Mesodermal cell (in vitro differentiated cells): ENCODE measurements around the gene SETD2. TPM values are rescaled to one million over a fixed set of nuclear protein-coding genes. Genes with fewer than 3 reads are reported as not detected.
"Not testable (repeated sequence)": the region's sequence is repeated elsewhere in the genome, so short reads cannot be mapped to it uniquely, and the experiment has no call there.

ENCODE experiments used
- H3K27ac ChIP-seq: 2 replicates; pipeline ENCODE4 v1.7.0; 2013; ENCODE audit warnings: mild to moderate bottlenecking, low read depth, low read length, moderate library complexity; ENCODE audit not compliant: severe bottlenecking
- H3K36me3 ChIP-seq: 2 replicates; pipeline ENCODE4 v1.7.1; 2013; ENCODE audit warnings: mild to moderate bottlenecking, low read length, moderate library complexity; ENCODE audit not compliant: control insufficient read depth, insufficient read depth
- H3K4me1 ChIP-seq: one replicate; pipeline ENCODE4 v1.7.1; 2013; ENCODE audit warnings: mild to moderate bottlenecking, low read length; ENCODE audit not compliant: insufficient read depth, control insufficient read depth, poor library complexity, severe bottlenecking
- H3K4me3 ChIP-seq: 2 replicates; pipeline ENCODE4 v1.7.0; 2013; ENCODE audit warnings: low read length, control low read depth, mild to moderate bottlenecking; ENCODE audit not compliant: insufficient read depth, poor library complexity, severe bottlenecking; ENCODE audit errors: extremely low read depth
- H3K9me3 ChIP-seq: 2 replicates; pipeline ENCODE4 v1.7.1; 2013; ENCODE audit warnings: mild to moderate bottlenecking, low read length, moderate library complexity; ENCODE audit not compliant: control insufficient read depth
- WGBS, 2 experiments: methylation state at CpG; one replicate each; pipeline ENCODE4 v1.1.5; 2013; ENCODE audit warnings: missing lambda C conversion rate in 2 of 2; ENCODE audit not compliant: insufficient coverage in 2 of 2; 5-methylcytosine and 5-hydroxymethylcytosine counted together
- polyA plus RNA-seq, 2 experiments: library from polyadenylated mRNA; stranded (reverse); fragments of 50-300 nt; gene quantifications; one replicate each; pipeline ENCODE4 v1.2.3, GENCODE V29; 2013

Gene SETD2, protein sequence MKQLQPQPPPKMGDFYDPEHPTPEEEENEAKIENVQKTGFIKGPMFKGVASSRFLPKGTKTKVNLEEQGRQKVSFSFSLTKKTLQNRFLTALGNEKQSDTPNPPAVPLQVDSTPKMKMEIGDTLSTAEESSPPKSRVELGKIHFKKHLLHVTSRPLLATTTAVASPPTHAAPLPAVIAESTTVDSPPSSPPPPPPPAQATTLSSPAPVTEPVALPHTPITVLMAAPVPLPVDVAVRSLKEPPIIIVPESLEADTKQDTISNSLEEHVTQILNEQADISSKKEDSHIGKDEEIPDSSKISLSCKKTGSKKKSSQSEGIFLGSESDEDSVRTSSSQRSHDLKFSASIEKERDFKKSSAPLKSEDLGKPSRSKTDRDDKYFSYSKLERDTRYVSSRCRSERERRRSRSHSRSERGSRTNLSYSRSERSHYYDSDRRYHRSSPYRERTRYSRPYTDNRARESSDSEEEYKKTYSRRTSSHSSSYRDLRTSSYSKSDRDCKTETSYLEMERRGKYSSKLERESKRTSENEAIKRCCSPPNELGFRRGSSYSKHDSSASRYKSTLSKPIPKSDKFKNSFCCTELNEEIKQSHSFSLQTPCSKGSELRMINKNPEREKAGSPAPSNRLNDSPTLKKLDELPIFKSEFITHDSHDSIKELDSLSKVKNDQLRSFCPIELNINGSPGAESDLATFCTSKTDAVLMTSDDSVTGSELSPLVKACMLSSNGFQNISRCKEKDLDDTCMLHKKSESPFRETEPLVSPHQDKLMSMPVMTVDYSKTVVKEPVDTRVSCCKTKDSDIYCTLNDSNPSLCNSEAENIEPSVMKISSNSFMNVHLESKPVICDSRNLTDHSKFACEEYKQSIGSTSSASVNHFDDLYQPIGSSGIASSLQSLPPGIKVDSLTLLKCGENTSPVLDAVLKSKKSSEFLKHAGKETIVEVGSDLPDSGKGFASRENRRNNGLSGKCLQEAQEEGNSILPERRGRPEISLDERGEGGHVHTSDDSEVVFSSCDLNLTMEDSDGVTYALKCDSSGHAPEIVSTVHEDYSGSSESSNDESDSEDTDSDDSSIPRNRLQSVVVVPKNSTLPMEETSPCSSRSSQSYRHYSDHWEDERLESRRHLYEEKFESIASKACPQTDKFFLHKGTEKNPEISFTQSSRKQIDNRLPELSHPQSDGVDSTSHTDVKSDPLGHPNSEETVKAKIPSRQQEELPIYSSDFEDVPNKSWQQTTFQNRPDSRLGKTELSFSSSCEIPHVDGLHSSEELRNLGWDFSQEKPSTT (N-terminal part only)
- polyA plus RNA-seq (2013, experiment 1 of 2), result 29.8 TPM
- 30.3 TPM for polyA plus RNA-seq (2013, experiment 2 of 2)

DNA sequence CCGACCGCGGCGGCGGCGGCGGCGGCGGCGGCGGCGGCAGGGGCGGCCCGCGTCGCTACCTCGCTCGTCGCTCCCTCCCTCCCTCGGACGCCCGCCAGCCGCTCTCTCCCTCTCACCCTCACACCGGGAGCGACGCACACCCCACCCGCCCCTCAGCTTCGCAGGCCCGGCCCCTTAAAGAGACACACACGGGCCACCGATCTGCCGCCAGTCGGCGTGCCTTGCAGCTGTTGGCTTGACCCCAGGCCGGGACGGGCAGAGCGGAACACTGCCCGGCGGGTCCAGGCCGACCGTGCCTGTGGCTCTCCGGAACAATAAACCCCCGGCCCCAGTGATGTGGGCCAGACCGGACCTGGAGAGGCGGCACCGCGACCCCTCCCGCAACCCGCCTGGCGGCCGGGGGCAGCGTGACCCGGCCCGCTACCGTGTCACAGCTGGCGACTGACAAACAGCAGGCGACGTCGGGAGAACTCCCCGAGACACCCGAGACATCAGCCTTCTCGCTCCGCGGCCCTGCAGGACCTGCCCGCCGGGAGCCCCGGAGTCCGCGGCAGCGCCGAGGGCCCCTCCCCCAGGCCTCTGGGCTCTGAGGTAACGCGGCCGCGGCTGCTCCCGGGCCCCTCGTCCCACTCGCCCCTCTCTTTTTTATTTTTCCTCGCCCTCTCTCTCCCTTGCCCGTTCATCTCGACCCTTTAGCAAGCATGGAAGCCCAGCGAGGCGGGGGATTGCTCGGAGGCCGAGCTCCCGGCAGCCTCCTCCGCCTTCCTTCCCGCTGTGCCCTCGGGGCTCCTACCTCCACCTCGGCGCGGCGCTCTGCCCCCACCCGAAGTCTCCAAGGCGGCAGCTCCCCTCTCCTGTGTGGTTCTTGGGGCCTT is at the start of gene SETD2:
TSS of gene SETD2 (minus strand) at position 107 of the 875 bp plus-strand sequence. CDS start 189 bp downstream, outside the sequence.
- H3K36me3 ChIP-seq, result peaks cover 16% of the 10 kb centered on the region
- H3K27ac ChIP-seq, result peak within 1 kb of the TSS; percentile 95
- H3K4me1 ChIP-seq, result peaks cover 15% of the 10 kb centered on the region
- peak within 1 kb of the TSS; percentile 80 for H3K4me3 ChIP-seq
- no peaks in the 10 kb centered on the region for H3K9me3 ChIP-seq
- 0% methylated on average over 59 to 70 of the region's 95 CpGs for WGBS, 2 experiments

DNA sequence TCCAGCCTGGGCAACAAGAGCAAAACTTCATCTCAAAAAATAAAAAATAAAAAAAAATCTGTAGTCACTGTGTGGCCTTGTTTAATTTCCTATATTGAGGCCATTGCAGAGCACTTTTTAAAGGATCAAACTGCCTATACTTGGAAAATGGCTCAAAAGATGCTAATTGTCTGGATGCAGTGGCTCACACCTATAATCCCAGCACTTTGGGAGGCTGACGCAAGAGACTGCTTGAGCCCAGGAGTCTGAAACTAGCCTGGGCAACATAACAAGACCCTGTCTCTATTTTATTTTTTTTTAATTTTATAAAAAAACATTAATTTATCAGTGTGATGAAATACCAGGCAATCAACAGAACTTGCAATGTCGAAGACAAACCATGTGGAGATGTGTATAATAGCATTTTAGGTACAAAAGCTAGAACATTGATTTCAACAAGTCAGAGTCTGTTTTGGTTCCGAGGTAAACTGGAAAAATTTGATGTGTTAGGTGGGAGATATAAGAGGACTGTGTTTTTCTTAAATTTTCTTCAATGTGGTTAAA is 47.0 kb upstream of the SETD2 start:
- no peak overlapping the region for H3K27ac ChIP-seq
- no peaks in the 10 kb centered on the region for H3K4me1 ChIP-seq
- H3K4me3 ChIP-seq, result no peak overlapping the region
- no peaks in the 10 kb centered on the region for H3K9me3 ChIP-seq
- H3K36me3 ChIP-seq, result no peaks in the 10 kb centered on the region
- WGBS, 2 experiments, result 86 to 94% methylated on average over 2 to 3 of the region's 3 CpGs

DNA sequence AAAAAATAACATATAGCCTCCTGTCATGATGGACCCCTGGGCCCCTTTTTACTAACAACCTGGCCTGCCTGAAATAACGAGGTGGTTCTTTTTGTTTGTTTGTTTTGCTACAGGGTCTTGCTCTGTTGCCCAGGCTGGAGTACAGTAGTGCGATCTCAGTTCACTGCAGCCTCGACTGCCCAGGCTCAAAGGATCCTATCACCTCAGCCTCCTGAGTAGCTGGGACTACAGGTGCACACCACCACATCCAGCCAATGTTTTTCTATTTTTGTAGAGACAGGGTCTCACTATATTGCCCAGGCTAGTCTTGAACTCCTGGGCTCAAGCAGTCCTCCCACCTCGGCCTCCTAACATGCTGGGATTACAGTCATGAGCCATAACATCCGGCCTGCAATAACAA is 42.1 kb upstream of the SETD2 start:
- not testable (repeated sequence) for H3K4me3 ChIP-seq, H3K4me1 ChIP-seq, H3K27ac ChIP-seq, H3K9me3 ChIP-seq, H3K36me3 ChIP-seq
- 92 to 100% methylated on average over 4 of the region's 5 CpGs for WGBS, 2 experiments

DNA sequence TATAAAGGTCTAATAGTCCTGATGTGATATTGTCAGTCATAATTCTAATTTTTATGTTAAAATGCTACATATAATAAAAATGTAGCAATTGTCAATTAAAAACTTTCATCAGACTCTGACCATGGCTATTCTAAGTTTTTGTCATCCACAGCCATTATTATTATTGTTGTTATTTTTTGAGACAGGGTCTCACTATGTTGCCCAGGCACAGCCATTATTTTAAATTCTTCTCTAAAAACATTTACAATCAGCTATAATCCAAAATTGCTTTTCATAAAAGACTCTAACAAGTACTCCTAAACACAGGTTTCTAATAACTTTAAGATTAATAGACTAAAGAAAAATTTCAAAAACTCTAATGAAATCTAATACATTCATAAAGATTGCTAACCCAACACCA is 41.0 kb upstream of the SETD2 start:
- H3K9me3 ChIP-seq, result no peaks in the 10 kb centered on the region
- no peak overlapping the region for H3K4me3 ChIP-seq
- H3K27ac ChIP-seq, result no peak overlapping the region
- no peaks in the 10 kb centered on the region for H3K4me1 ChIP-seq
- no peaks in the 10 kb centered on the region for H3K36me3 ChIP-seq

DNA sequence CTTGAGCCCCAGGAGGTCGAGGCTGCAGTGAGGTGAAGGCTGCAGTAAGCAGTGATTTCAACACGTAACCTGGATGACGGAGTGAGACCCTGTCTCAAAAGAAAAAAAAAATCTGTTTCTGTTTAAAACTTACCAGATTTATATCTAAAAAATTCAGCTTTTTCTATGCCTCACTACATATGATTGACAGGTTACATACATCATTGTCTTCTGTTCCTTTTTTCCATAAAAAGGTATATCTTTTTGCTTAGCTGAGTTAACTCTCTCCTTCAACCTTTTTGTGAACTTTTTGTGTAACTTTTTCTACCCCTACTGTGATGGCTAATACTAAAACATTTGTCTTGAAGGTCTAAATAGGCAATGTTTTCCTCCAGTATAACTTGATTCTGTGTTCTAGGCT is 38.6 kb upstream of the SETD2 start:
- Histone ChIP-seq H3K4me1 (no peaks in the 10 kb centered on the region), H3K36me3 (no peaks in the 10 kb centered on the region), H3K9me3 (no peaks in the 10 kb centered on the region), H3K4me3 (no peak overlapping the region), H3K27ac (no peak overlapping the region)
- 100% methylated on average over 2 to 3 of the region's 3 CpGs for WGBS, 2 experiments

DNA sequence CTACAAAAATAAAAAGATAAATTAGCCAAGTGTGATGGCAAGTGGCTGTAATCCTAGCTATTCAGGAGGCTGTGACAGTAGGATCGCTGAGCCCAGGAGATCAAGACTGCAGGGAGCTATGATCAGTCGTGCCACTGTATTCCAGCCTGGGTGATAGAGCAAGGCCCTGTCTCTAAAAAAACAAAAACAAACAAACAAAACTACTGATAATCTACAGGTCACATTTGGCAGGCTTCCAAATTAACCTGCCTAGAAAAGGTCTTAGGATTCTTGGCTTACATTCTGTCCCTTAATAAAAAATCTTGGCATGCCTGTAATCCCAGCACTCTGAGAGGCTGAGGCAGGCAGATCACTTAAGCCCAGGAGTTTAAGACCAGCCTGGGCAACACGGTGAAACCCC is 33.4 kb upstream of the SETD2 start:
- Histone ChIP-seq H3K4me1 (no peaks in the 10 kb centered on the region), H3K36me3 (peaks cover 4% of the 10 kb centered on the region), H3K9me3 (no peaks in the 10 kb centered on the region), H3K27ac (no peak overlapping the region), H3K4me3 (no peak overlapping the region)
- WGBS, 2 experiments, result 67 to 100% methylated on average over 1 to 2 of the region's 3 CpGs

DNA sequence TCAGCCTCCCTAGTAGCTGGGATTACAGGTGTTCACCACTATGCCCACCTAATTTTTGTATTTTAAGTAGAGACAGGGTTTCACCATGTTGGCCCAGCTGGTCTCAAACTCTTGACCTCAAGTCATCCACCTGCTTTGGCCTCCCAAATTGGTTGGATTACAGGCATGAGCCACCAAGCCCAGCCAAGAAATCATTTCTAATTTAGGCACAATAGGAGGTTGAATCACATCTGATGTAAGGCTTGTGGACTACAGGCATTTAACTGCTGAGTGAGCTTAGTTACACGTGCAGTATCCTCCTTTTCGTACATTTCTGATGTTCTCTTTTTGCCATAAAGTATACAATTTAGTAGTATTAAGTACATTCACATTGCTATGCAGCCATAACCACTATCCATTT is 31.1 kb upstream of the SETD2 start:
- Histone ChIP-seq H3K9me3 (no peaks in the 10 kb centered on the region), H3K36me3 (peaks cover 8% of the 10 kb centered on the region), H3K27ac (no peak overlapping the region), H3K4me1 (no peaks in the 10 kb centered on the region), H3K4me3 (no peak overlapping the region)
- no CpG with 5 or more reads among the region's 2 CpGs for WGBS, 2 experiments

DNA sequence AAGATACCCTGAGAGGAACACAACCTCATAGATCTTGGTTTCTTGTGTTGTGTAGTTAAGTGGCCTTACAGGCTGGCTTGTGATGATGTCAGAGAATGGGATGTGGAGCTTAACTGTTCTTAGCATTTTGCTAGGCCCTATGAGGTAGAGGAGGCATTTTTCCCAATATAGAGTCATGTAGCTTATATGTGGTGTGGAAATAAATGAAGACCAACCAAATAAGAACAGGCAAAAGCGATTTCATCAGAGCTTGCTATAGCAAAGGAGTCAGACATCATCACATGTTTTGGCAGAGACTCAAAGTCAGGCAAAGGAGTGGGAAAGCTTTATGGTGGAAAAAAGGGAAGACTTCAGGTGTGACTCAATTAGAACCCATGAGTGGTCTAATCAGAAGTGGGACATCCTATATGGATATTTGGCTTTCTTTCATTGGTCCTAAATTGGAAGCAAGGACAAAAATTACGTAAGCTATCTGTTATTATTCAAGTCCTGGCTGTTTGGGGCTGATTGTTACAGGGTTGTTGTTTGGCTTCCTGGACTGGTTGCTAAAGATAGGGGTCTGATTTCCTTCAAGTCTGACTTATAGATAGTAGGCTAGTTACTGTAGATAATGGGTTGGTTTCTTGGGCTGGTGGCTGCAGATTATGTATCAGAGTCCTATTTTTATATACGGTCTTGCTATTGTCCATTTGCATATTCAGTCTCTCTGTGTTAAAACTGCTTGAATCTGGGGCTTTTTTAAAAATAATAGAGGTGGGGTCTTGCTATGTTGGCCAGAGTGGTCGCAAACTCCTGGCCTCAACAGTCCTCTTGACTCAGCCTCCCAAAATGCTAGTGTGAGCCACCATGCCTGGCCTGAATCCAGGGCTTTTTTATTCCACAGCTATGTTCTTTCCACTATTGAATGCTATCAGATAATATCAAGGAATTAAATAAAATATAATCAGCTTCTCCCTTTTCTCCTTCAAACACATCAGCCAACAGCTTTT is 30.3 kb upstream of the SETD2 start:
- Histone ChIP-seq H3K36me3 (peaks cover 8% of the 10 kb centered on the region), H3K9me3 (no peaks in the 10 kb centered on the region), H3K4me3 (no peak overlapping the region), H3K27ac (no peak overlapping the region), H3K4me1 (no peaks in the 10 kb centered on the region)
- WGBS, 2 experiments, result 94 to 100% methylated on average over 2 to 3 of the region's 4 CpGs

DNA sequence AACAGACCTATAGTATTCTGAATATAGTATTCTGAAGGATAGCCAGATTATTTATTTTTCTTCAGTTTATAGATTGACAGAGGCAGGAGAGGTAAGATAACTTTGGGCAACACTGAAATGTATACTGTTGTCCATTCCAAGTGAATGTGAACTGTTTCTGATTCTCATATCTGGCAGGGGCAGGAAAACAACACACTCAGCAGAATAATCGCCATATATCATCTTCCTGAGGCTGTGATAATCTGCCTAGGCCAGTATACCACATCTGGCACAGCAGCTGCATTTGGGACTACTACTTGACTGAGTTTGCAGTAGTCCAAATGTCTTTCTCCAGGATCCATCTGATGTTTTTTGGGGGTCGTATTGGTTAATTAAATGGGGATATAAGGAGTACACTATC is 22.4 kb upstream of the SETD2 start:
- Histone ChIP-seq H3K4me1 (no peaks in the 10 kb centered on the region), H3K9me3 (no peaks in the 10 kb centered on the region), H3K27ac (no peak overlapping the region), H3K4me3 (no peak overlapping the region), H3K36me3 (no peaks in the 10 kb centered on the region)
- 100% methylated on average over 1 of the region's 2 CpGs; no CpG with 5 or more reads in 1 of the 2 experiments for WGBS, 2 experiments
